ENCODE data around the gene TRIM67.
"Not testable (repeated sequence)": the region's sequence is repeated elsewhere in the genome, so short reads cannot be mapped to it uniquely, and the experiment has no call there.

The TRIM67 gene

DNA sequence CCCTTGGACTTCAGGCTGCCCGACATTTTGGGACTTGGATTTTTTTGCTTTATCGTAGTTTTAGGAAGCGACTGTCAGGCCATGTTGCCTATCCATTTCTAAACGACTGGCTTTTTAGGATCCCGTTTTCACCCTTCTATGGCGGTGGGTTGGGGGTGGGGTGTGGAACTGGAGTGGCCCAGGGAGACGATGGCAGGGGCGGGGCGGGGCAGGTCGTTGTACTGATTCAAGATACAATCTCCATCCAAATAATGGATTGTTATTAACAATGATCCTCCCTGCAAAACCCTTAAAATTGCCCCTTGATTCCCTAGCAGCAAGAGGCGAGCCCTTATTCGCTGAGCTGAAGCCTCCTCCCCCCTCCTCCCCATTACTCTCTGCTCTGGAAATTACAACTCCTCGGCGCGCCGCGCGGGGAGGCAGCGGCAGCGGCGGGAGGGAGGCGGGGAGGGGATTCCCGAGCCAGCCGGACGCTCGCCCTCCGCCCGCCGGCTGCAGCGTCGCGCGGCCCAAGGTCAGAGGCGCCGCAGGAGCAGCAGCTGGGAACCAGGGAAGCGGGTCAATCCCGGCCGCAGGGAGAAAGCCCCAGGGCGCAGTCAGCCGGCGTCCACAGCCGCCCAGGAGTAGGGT, at the start of gene TRIM67:
TSS of gene TRIM67 (plus strand) at position 392 of the 630 bp plus-strand sequence. CDS start 912 bp downstream, outside the sequence.
- no peak for TF ChIP-seq CTCF (IDR thresholded peaks at IDR 0.05; ENCODE audit: low read depth, low read length)
- peak within 1 kb of the TSS; percentile 30 for H3K4me3 ChIP-seq (ENCODE audit: low read depth, low read length)

DNA sequence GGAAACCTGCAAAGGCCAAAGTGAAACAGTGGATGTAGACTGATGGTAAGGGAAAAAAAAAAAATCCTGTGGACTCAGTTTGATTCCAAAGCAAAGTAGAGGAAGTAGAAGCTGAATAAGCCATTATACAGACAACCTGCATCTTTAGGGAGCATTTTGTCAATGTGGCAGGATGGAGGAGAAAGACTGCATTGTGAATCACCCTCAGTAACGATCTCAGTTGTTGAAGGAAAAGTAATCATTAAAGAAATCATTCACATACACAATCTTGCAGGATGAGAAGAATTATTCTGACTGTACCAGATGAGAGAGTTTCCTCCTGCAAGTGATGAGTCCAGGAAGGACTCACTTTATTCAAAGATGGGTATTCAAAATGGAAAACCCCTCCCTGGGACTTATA, 45.1 kb upstream of the TRIM67 start:
- no peak for TF ChIP-seq CTCF (IDR thresholded peaks at IDR 0.05; ENCODE audit: low read depth, low read length)
- no peak overlapping the region for H3K4me3 ChIP-seq (ENCODE audit: low read depth, low read length)

GRCh38 chr1:231118704-231119453, 43.0 kb upstream of the TRIM67 start:
- TF ChIP-seq CTCF (IDR thresholded peaks at IDR 0.05; ENCODE audit: low read depth, low read length), result no peak
- no peak overlapping the region for H3K4me3 ChIP-seq (ENCODE audit: low read depth, low read length)

DNA sequence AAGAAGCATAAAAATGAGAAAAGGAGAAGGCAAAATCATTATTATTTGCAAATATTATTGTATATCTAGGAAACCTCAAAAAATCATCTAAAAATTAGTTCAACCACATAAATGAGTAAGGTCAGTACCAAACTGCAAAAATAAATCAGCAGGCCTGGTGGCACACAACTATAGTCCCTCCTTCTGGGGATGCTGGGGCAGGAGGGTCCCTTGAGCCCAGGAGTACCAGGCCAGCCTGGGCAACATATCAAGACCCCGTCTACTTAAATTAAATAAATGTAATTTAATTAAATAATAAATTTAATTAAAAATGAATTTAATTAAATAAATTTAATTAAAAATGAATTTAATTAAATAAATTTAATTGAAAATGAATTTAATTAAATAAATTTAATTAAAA, 40.3 kb upstream of the TRIM67 start:
- TF ChIP-seq CTCF (IDR thresholded peaks at IDR 0.05; ENCODE audit: low read depth, low read length), result no peak
- no peak overlapping the region for H3K4me3 ChIP-seq (ENCODE audit: low read depth, low read length)

DNA sequence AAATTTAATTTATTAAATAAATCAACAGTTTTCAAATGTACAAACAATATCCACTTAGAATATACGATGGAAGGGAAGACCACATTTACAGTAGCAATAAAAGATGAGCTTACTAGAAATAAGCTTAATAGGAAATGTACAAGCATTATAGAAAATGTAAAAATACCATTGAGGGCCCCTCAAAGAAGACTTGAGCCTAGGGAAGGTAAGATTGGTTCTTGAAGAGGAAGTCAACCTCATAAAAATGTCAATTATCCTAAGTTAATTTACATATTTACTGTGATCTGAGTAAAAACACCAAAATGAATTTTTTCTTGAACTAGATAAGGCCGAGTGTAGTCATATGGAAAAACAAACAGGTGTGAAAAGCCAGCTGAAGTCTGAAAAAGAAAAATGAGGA, 39.7 kb upstream of the TRIM67 start:
- TF ChIP-seq CTCF (IDR thresholded peaks at IDR 0.05; ENCODE audit: low read depth, low read length), result no peak
- H3K4me3 ChIP-seq (ENCODE audit: low read depth, low read length), result no peak overlapping the region

DNA sequence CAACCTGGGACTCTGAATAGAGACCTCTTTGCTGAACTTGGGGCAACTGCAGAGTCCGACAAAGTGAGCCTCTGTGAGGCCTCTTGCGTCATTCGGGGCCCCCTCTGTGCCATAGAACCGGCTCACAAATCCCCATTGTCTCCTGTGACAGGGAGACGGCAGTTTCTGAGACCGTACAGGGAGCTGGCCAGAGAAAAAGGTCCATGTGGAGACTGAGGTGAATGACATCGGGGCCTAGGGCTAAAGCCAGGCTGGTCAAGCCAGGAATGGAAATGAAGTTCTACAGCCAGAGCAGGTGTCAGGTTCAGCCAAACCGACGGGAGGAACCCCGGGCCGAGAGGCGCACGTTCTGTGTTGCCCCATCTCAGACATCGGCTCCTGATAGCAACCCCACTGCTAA, 37.1 kb upstream of the TRIM67 start:
- no peak for TF ChIP-seq CTCF (IDR thresholded peaks at IDR 0.05; ENCODE audit: low read depth, low read length)
- H3K4me3 ChIP-seq (ENCODE audit: low read depth, low read length), result no peak overlapping the region

GRCh38 chr1:231125972-231126580, 35.8 kb upstream of the TRIM67 start:
- H3K4me3 ChIP-seq (ENCODE audit: low read depth, low read length), result no peak overlapping the region
- no peak for TF ChIP-seq CTCF (IDR thresholded peaks at IDR 0.05; ENCODE audit: low read depth, low read length)

DNA sequence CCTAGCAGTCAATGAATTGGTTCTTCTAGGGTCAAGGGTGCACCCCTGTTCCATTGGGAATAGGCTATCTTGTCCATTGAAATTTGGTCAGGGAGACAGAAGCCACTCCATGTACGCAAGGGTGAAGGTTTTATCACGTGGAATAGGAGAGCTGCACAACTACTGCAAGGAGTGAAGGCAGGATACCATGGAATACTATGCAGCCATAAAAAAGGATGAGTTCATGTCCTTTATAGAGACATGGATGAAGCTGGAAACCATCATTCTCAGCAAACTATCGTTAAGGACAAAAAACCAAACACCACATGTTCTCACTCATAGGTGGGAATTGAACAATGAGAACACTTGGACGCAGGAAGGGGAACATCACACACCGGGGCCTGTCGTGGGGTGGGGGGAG, 34.8 kb upstream of the TRIM67 start:
- not testable (repeated sequence) for H3K4me3 ChIP-seq (ENCODE audit: low read depth, low read length)

DNA sequence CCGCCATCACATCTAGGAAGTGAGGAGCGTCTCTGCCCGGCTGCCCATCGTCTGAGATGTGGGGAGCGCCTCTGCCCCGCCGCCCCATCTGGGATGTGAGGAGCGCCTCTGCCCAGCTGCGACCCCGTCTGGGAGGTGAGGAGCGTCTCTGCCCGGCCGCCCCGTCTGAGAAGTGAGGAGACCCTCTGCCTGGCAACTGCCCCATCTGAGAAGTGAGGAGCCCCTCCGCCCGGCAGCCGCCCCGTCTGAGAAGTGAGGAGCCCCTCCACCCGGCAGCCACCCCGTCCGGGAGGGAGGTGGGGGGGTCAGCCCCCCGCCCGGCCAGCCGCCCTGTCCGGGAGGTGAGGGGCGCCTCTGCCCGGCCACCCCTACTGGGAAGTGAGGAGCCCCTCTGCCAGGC, 33.4 kb upstream of the TRIM67 start:
- not testable (repeated sequence) for H3K4me3 ChIP-seq (ENCODE audit: low read depth, low read length)

Data from WI38 (cell line).